ENCODE results near the gene ATR. TPM values are rescaled to one million over a fixed set of nuclear protein-coding genes. Genes with fewer than 3 reads are reported as not detected.

ATR gene
- total RNA-seq, 1 donor = 22.1 TPM

DNA sequence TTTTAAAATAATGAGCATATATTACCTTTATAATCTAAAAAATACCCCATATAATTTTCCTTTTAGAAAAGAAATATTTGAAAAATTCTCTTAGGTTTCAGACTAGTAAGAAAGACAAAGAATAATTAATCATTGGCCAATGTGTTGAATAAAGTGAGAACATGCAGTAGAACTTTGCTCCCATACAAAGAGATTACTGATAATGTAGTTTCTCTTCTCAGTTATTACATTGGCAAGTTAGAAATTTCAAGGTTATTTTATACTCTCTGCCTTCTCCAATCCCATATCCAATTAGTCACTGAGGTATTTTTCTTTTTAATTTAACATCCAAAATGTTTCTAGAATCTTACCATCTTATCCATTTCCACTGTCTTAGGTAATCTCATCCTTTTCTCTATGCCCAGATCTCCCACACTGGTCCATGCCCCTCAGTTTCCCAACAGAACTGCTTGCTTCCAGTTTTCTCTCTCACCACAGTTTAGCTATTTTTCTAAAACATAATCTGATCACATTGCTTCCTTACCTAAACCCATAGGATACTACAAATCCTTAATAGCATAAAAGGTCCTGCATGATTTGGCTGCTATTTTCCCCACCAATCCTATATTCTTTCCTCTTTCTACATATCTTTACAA, 141.5 kb downstream of the ATR start:
- TF ChIP-seq, protein P1, sequence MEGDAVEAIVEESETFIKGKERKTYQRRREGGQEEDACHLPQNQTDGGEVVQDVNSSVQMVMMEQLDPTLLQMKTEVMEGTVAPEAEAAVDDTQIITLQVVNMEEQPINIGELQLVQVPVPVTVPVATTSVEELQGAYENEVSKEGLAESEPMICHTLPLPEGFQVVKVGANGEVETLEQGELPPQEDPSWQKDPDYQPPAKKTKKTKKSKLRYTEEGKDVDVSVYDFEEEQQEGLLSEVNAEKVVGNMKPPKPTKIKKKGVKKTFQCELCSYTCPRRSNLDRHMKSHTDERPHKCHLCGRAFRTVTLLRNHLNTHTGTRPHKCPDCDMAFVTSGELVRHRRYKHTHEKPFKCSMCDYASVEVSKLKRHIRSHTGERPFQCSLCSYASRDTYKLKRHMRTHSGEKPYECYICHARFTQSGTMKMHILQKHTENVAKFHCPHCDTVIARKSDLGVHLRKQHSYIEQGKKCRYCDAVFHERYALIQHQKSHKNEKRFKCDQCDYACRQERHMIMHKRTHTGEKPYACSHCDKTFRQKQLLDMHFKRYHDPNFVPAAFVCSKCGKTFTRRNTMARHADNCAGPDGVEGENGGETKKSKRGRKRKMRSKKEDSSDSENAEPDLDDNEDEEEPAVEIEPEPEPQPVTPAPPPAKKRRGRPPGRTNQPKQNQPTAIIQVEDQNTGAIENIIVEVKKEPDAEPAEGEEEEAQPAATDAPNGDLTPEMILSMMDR (IDR thresholded peaks at IDR 0.05; ENCODE audit: extremely low read depth, low read depth, low read length) = no peak
- H3K27me3 ChIP-seq (ENCODE audit: insufficient read depth, low read length) = no peaks in the 10 kb centered on the region
- peaks cover 5% of the 10 kb centered on the region for H3K36me3 ChIP-seq (ENCODE audit: insufficient read depth, low read length)
- DNase-seq (ENCODE audit: insufficient read length, low spot score, missing footprints) = no peak
- no peak overlapping the region for H3K27ac ChIP-seq (ENCODE audit: low read depth, low read length)
- peaks cover 67% of the 10 kb centered on the region for H3K79me2 ChIP-seq (ENCODE audit: insufficient read depth, low read length)
- H3K4me1 ChIP-seq (ENCODE audit: insufficient read depth, low read length) = no peaks in the 10 kb centered on the region
- H2AFZ ChIP-seq (ENCODE audit: low read length) = no peak overlapping the region
- H3K4me2 ChIP-seq (ENCODE audit: insufficient read depth, low read length) = no peak overlapping the region
- no peak overlapping the region for H3K4me3 ChIP-seq (ENCODE audit: insufficient read depth, low read length)
- no peaks in the 10 kb centered on the region for H3K9me3 ChIP-seq (ENCODE audit: low read depth, low read length)
- H4K20me1 ChIP-seq (ENCODE audit: insufficient read depth, low read length) = peaks cover 13% of the 10 kb centered on the region

DNA sequence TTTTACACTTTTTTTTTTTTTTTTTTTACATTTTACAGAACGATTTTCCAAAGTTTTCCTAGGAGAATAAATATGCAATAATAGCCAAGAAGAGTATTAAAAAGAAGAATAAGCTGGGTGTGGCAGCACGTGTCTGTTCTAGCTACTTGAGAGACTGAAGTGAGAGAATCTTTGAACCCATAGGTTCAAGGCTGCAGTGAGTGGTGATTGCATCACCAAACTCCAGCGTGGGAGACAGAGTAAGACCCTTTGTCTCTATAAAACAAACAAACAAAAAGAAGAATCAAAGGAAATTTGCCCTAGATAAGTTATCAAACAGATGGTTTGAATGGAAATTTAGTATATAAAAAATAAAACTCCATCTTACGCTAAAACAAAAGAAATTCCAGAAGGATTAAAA, 144.0 kb downstream of the ATR start:
- Histone ChIP-seq H3K4me2 (ENCODE audit: insufficient read depth, low read length) (no peak overlapping the region), H3K4me3 (ENCODE audit: insufficient read depth, low read length) (no peak overlapping the region), H3K79me2 (ENCODE audit: insufficient read depth, low read length) (peaks cover 43% of the 10 kb centered on the region), H3K27me3 (ENCODE audit: insufficient read depth, low read length) (no peaks in the 10 kb centered on the region), H2AFZ (ENCODE audit: low read length) (no peak overlapping the region), H3K36me3 (ENCODE audit: insufficient read depth, low read length) (peaks cover 21% of the 10 kb centered on the region), H4K20me1 (ENCODE audit: insufficient read depth, low read length) (peaks cover 6% of the 10 kb centered on the region), H3K4me1 (ENCODE audit: insufficient read depth, low read length) (no peaks in the 10 kb centered on the region), H3K27ac (ENCODE audit: low read depth, low read length) (no peak overlapping the region), H3K9me3 (ENCODE audit: low read depth, low read length) (no peaks in the 10 kb centered on the region)
- TF ChIP-seq, protein P1 (IDR thresholded peaks at IDR 0.05; ENCODE audit: extremely low read depth, low read depth, low read length) = no peak
- no peak for DNase-seq (ENCODE audit: insufficient read length, low spot score, missing footprints)

DNA sequence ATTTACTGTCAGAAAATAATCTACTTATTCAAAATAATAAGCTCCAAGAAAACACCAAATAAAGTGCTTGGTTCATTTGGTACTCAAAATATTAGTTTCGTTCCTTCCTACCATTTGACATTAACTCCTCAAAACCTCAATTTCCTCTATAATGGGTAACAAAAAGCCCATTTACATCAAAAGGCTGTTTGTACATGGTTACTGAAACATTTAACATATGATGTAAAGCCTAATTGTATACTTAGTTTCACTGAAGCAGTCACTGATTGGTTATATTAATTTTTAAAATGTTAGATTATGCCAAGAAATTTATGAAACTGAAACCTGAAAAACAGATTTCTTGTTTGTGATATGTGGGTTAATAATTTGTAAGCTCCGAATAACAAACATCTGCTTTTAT, 145.4 kb downstream of the ATR start:
- TF ChIP-seq, protein P1 (IDR thresholded peaks at IDR 0.05; ENCODE audit: extremely low read depth, low read depth, low read length) = no peak
- H4K20me1 ChIP-seq (ENCODE audit: insufficient read depth, low read length) = peaks cover 6% of the 10 kb centered on the region

DNA sequence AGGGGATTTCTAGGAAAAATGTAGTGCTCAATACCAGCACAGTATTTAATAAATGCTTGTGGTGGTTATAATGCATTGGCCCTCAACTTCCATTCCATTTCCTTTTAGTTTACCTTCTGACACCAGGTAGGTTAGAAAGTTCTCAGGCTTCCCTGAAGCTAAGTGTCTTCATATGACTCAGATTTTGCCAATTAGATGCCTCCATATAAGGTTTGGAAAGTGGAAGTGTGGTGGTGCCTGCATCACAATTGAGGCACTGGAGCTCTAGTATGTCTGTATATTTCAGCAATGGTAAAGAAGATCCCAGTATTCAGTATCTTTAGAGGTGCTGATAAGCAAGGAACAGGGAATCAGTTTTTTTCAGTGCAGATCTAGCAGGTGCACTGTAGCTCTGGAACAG, 149.0 kb downstream of the ATR start:
- Histone ChIP-seq H4K20me1 (ENCODE audit: insufficient read depth, low read length) (no peaks in the 10 kb centered on the region), H3K4me1 (ENCODE audit: insufficient read depth, low read length) (no peaks in the 10 kb centered on the region), H3K27me3 (ENCODE audit: insufficient read depth, low read length) (no peaks in the 10 kb centered on the region), H2AFZ (ENCODE audit: low read length) (no peak overlapping the region), H3K4me3 (ENCODE audit: insufficient read depth, low read length) (no peak overlapping the region), H3K36me3 (ENCODE audit: insufficient read depth, low read length) (peaks cover 24% of the 10 kb centered on the region), H3K27ac (ENCODE audit: low read depth, low read length) (no peak overlapping the region), H3K79me2 (ENCODE audit: insufficient read depth, low read length) (peaks cover 11% of the 10 kb centered on the region), H3K9me3 (ENCODE audit: low read depth, low read length) (no peaks in the 10 kb centered on the region), H3K4me2 (ENCODE audit: insufficient read depth, low read length) (no peak overlapping the region)
- no peak for DNase-seq (ENCODE audit: insufficient read length, low spot score, missing footprints)
- TF ChIP-seq, protein P1 (IDR thresholded peaks at IDR 0.05; ENCODE audit: extremely low read depth, low read depth, low read length) = no peak

More for the DNA sequence above, 145.4 kb downstream of the ATR start:
- no peaks in the 10 kb centered on the region for H3K27me3 ChIP-seq (ENCODE audit: insufficient read depth, low read length)
- H3K36me3 ChIP-seq (ENCODE audit: insufficient read depth, low read length) = peaks cover 21% of the 10 kb centered on the region
- H3K4me2 ChIP-seq (ENCODE audit: insufficient read depth, low read length) = no peak overlapping the region
- no peak overlapping the region for H3K4me3 ChIP-seq (ENCODE audit: insufficient read depth, low read length)
- no peak for DNase-seq (ENCODE audit: insufficient read length, low spot score, missing footprints)
- H2AFZ ChIP-seq (ENCODE audit: low read length) = no peak overlapping the region
- H3K4me1 ChIP-seq (ENCODE audit: insufficient read depth, low read length) = no peaks in the 10 kb centered on the region
- H3K79me2 ChIP-seq (ENCODE audit: insufficient read depth, low read length) = peaks cover 31% of the 10 kb centered on the region
- no peak overlapping the region for H3K27ac ChIP-seq (ENCODE audit: low read depth, low read length)
- no peaks in the 10 kb centered on the region for H3K9me3 ChIP-seq (ENCODE audit: low read depth, low read length)

All from osteoblast (primary cell).